ENCODE results near the gene TBC1D17. TPM values are rescaled to one million over a fixed set of nuclear protein-coding genes. Genes with fewer than 3 reads are reported as not detected.
A peak's percentile ranks its signal among the peaks of the same experiment; 100 is the strongest.

Gene TBC1D17
- total RNA-seq, 1 experiment from 2014 or later, result 17.8 TPM

DNA sequence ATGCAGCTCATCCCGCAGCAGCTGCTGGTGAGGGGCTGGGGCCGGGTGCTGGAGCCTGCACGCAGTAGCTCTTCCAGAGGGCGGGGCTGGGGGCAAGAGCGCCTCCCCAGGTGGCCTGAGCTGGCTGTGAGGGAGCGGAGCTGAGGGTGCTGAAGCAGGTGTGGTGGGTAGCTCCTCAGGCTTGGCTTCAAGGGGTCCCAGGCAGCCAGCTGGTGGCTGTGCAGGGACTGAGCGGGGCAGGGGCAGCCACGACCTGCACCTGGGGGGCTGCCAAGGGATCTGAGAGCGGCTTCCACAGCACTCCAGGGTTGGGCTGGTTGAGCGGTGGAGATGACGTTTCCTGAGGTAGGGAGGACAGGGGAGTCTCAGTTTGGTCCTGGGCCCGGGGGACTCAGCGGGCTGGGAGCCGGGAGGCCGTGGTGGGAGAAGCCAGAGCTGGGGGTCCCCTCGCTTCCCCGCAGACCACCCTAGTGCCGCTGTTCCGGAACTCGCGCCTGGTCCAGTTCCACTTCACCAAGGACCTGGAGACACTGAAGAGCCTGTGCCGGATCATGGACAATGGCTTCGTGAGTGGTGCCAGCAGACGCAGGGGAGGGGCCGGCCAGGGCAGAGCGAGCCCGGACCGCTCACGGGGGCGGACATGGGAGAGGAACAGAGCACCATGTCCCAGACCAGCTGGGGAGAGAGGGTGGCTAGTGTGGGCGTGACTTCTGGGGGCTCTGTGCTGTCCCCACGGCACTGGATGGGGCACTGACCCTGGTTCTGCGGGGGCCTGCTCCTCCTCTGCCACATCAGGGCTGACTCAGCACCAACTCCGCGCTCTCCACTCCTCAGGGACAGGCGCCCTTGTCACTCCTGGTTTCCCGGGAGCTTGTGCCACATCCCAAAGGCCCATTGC is 19.2 kb upstream of the TBC1D17 start:
- DNase-seq (peak; percentile 15), ATAC-seq (peak; percentile 4)
- BruUV-seq (replicated peaks), result no TSS peak
- H3K27ac ChIP-seq (ENCODE audit: low read length), result no peak overlapping the region
- no peak overlapping the region for H3K4me2 ChIP-seq (ENCODE audit: low read length)
- H3K27me3 ChIP-seq (ENCODE audit: low read length), result no peaks in the 10 kb centered on the region
- intact Hi-C loops (cut with micrococcal nuclease), result no loop called here
- ChIA-PET POLR2A (ENCODE audit: unreplicated experiment) (interaction anchor here (0.6 kb wide), 2 partner anchors 40 to 172 kb away, joined by 5 read pairs; partner anchors contain the start of gene MED25), CTCF (no interaction called here)
- TF ChIP-seq CTCF (conservative IDR thresholded peaks at IDR 0.05; ENCODE audit: low read depth, low read length) (peak; percentile 25; the same call in 1 of the 2 replicates), EZH2phosphoT487 (IDR thresholded peaks at IDR 0.05; ENCODE audit: borderline replicate concordance, low read length) (no peak)
- H2AFZ ChIP-seq (ENCODE audit: low read length), result no peak overlapping the region
- H3K9me3 ChIP-seq (ENCODE audit: low read length), result no peaks in the 10 kb centered on the region
- H3K79me2 ChIP-seq (ENCODE audit: low read length), result peaks cover 17% of the 10 kb centered on the region
- peaks cover 45% of the 10 kb centered on the region for H3K36me3 ChIP-seq (ENCODE audit: low read depth, low read length)
- no peaks in the 10 kb centered on the region for H3K9me2 ChIP-seq (replicated peaks; ENCODE audit: low read length)
- no peak overlapping the region for H3K4me3 ChIP-seq (ENCODE audit: low read length)
- H3F3A ChIP-seq (ENCODE audit: low read length, unreplicated experiment), result peaks cover 5% of the 10 kb centered on the region
- no peak overlapping the region for H3K9ac ChIP-seq (ENCODE audit: low read length)
- H4K20me1 ChIP-seq (ENCODE audit: low read length), result peaks cover 22% of the 10 kb centered on the region; the same call in 1 of the 2 replicates
- no peaks in the 10 kb centered on the region; the same call in 1 of the 2 replicates for H3K4me1 ChIP-seq (ENCODE audit: insufficient read depth, low read length)

DNA sequence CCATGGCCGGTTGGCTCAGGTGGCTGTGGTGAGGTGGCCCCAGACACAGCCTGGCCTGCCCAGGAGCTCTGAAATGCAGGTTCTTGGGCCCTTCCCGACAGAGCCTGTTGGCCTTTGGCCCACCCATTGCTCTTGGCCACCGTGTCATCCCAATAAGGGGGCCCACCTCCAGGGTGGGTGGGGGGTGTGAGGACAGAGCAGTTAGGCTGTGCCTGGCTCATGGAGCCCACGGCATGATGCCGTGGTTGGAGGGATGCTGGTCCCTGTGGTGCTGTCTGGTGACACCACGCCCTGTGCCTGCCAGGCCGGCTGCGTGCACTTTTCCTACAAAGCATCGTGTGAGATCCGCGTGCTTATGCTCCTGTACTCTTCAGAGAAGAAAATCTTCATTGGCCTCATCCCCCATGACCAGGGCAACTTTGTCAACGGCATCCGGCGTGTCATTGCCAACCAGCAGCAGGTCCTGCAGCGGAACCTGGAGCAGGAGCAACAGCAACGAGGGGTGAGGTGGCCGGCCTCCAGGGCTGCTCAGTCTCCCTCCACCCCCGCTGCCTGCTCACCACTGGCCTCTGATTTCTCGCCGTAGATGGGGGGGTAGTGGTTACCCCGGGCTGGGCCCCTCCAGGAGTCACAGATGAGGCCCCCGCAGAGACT is 17.7 kb upstream of the TBC1D17 start:
- Histone ChIP-seq H3K79me2 (ENCODE audit: low read length) (peaks cover 20% of the 10 kb centered on the region), H3K9ac (ENCODE audit: low read length) (no peak overlapping the region), H3K4me2 (ENCODE audit: low read length) (no peak overlapping the region), H3K4me3 (ENCODE audit: low read length) (no peak overlapping the region), H2AFZ (ENCODE audit: low read length) (no peak overlapping the region), H3K4me1 (ENCODE audit: insufficient read depth, low read length) (no peaks in the 10 kb centered on the region), H3K9me2 (replicated peaks; ENCODE audit: low read length) (no peaks in the 10 kb centered on the region), H3K9me3 (ENCODE audit: low read length) (no peaks in the 10 kb centered on the region), H3K36me3 (ENCODE audit: low read depth, low read length) (peaks cover 60% of the 10 kb centered on the region), H3K27me3 (ENCODE audit: low read length) (no peaks in the 10 kb centered on the region), H3F3A (ENCODE audit: low read length, unreplicated experiment) (peaks cover 5% of the 10 kb centered on the region), H3K27ac (ENCODE audit: low read length) (no peak overlapping the region), H4K20me1 (ENCODE audit: low read length) (peaks cover 19% of the 10 kb centered on the region)
- ChIA-PET POLR2A (ENCODE audit: unreplicated experiment) (no interaction called here), CTCF (no interaction called here)
- BruUV-seq (replicated peaks), result no TSS peak
- intact Hi-C loops (cut with micrococcal nuclease), result no loop called here
- DNase-seq (no peak), ATAC-seq (no peak)
- TF ChIP-seq EZH2phosphoT487 (IDR thresholded peaks at IDR 0.05; ENCODE audit: borderline replicate concordance, low read length) (no peak), EZH2 (IDR thresholded peaks at IDR 0.05; ENCODE audit: low read length, unreplicated experiment) (no peak), CTCF (conservative IDR thresholded peaks at IDR 0.05; ENCODE audit: low read depth, low read length) (no peak)

Measured in PC-3 (cell line).